IMR-90 (cell line): ENCODE measurements around the gene IGF2BP1. TPM values are rescaled to one million over a fixed set of nuclear protein-coding genes. Genes with fewer than 3 reads are reported as not detected.

Experiments used
- ATAC-seq: fragments of 200-7000 bp; cut with Tn5 transposase; 2 replicates; pipeline ENCODE4 v1.9.1; 2020; ENCODE audit warnings: low read depth, mild to moderate bottlenecking, moderate library complexity
- BruUV-seq: library from RNA; stranded (reverse); fragments of 400-500 nt; replicated peaks from 2 replicates; lab custom pipeline; 2021; lab: Mats Ljungman, UMichigan
- CTCF ChIA-PET: fragments of 300-600 bp; formaldehyde crosslinking; extraction: SDS; loops from one replicate; lab custom pipeline; 2021; ENCODE audit warnings: antibody characterized with exemption; lab: Yijun Ruan, JAX
- POLR2A ChIA-PET: fragments of 300-600 bp; sonication (Branson Sonifier 250); formaldehyde crosslinking; loops from one replicate; lab custom pipeline; 2022; ENCODE audit warnings: antibody characterized with exemption; ENCODE audit not compliant: unreplicated experiment; lab: Charles Lee
- DNase-seq: peaks from one replicate; pipeline ENCODE4 v3.0.0; 2013
- H2AFZ ChIP-seq: replicated peaks from 2 replicates; pipeline ENCODE3; 2013; ENCODE audit warnings: low read length, mild to moderate bottlenecking; ENCODE audit not compliant: poor library complexity
- H2AK5ac ChIP-seq: 2 replicates; pipeline ENCODE4 v1.6.1; 2013; ENCODE audit warnings: low read depth, low read length, inconsistent platforms
- H2AK9ac ChIP-seq: replicated peaks from 2 replicates; pipeline ENCODE3; 2013; ENCODE audit warnings: mild to moderate bottlenecking, low read depth, low read length, moderate library complexity; ENCODE audit not compliant: poor library complexity
- H2BK120ac ChIP-seq: 2 replicates; pipeline ENCODE4 v1.6.1; 2013; ENCODE audit warnings: low read depth, low read length, inconsistent platforms
- H2BK15ac ChIP-seq: 3 replicates; pipeline ENCODE4 v1.6.1; 2013; ENCODE audit warnings: low read depth, low read length, inconsistent platforms
- H2BK20ac ChIP-seq: 2 replicates; pipeline ENCODE4 v1.6.1; 2013; ENCODE audit warnings: low read depth, mild to moderate bottlenecking, inconsistent platforms, low read length, moderate library complexity
- H2BK5ac ChIP-seq: 2 replicates; pipeline ENCODE4 v1.6.1; 2013; ENCODE audit warnings: mild to moderate bottlenecking, low read depth, low read length, inconsistent platforms; ENCODE audit not compliant: poor library complexity, severe bottlenecking
- H3K14ac ChIP-seq: replicated peaks from 2 replicates; pipeline ENCODE4 v1.6.1; 2013; ENCODE audit warnings: low read depth, low read length, inconsistent platforms
- H3K18ac ChIP-seq: 2 replicates; pipeline ENCODE4 v1.6.1; 2013; ENCODE audit warnings: low read depth, low read length, control low read depth
- H3K23ac ChIP-seq: 2 replicates; pipeline ENCODE4 v1.6.1; 2013; ENCODE audit warnings: low read depth, low read length, inconsistent platforms
- H3K27ac ChIP-seq: 2 replicates; pipeline ENCODE4 v1.5.1; 2013; ENCODE audit warnings: mild to moderate bottlenecking, control low read depth, low read length; ENCODE audit not compliant: insufficient read depth
- H3K27me3 ChIP-seq: 2 replicates; pipeline ENCODE4 v1.6.1; 2013; ENCODE audit warnings: low read length; ENCODE audit not compliant: control insufficient read depth, insufficient read depth
- H3K36me3 ChIP-seq: 2 replicates; pipeline ENCODE4 v1.6.1; 2013; ENCODE audit warnings: low read length, mixed read lengths; ENCODE audit not compliant: control insufficient read depth, insufficient read depth
- H3K4ac ChIP-seq: 2 replicates; pipeline ENCODE4 v1.6.1; 2013; ENCODE audit warnings: low read depth, low read length, inconsistent platforms
- H3K4me1 ChIP-seq: 2 replicates; pipeline ENCODE4 v1.6.1; 2013; ENCODE audit warnings: low read length, mixed read lengths; ENCODE audit not compliant: control insufficient read depth, insufficient read depth
- H3K4me2 ChIP-seq: 2 replicates; pipeline ENCODE4 v1.6.1; 2013; ENCODE audit warnings: low read depth, mild to moderate bottlenecking, control low read depth, low read length, moderate library complexity
- H3K4me3 ChIP-seq: 2 replicates; pipeline ENCODE4 v1.5.1; 2013; ENCODE audit warnings: low read depth, mild to moderate bottlenecking, control low read depth, low read length, moderate library complexity; ENCODE audit not compliant: insufficient read depth
- H3K56ac ChIP-seq: 2 replicates; pipeline ENCODE4 v1.6.1; 2013; ENCODE audit warnings: low read length, inconsistent platforms; ENCODE audit not compliant: insufficient read depth; ENCODE audit errors: extremely low read depth
- H3K79me1 ChIP-seq, 2 experiments: 2 replicates each; pipeline ENCODE4 v1.6.1; 2013; ENCODE audit warnings: low read length in 2 of 2, inconsistent platforms in 1 of 2, low read depth in 1 of 2
- H3K9ac ChIP-seq: 2 replicates; pipeline ENCODE4 v1.6.1; 2013; ENCODE audit warnings: low read depth, low read length, control low read depth
- H3K9me1 ChIP-seq: 2 replicates; pipeline ENCODE4 v1.6.1; 2013; ENCODE audit warnings: low read length, inconsistent platforms; ENCODE audit not compliant: insufficient read depth
- H3K9me3 ChIP-seq: 2 replicates; pipeline ENCODE4 v1.6.1; 2013; ENCODE audit warnings: low read length; ENCODE audit not compliant: control insufficient read depth, insufficient read depth
- H4K20me1 ChIP-seq: 2 replicates; pipeline ENCODE4 v1.6.1; 2013; ENCODE audit warnings: low read length, inconsistent platforms; ENCODE audit not compliant: insufficient read depth
- H4K5ac ChIP-seq: 2 replicates; pipeline ENCODE4 v1.6.1; 2013; ENCODE audit warnings: mild to moderate bottlenecking, low read depth, low read length, control low read depth
- H4K8ac ChIP-seq, 2 experiments: 2 replicates each; pipeline ENCODE4 v1.6.1; 2013; ENCODE audit warnings: low read depth in 2 of 2, low read length in 2 of 2, control low read depth in 1 of 2, inconsistent platforms in 1 of 2
- H4K91ac ChIP-seq: 2 replicates; pipeline ENCODE4 v1.6.1; 2013; ENCODE audit warnings: low read depth, low read length, inconsistent platforms; ENCODE audit not compliant: insufficient read depth
- CEBPB ChIP-seq: IDR thresholded peaks from 2 replicates; pipeline ENCODE4 v1.6.1; 2012; ENCODE audit warnings: low read depth, low read length, improper control_type of control experiment
- CHD1 ChIP-seq: IDR thresholded peaks from 2 replicates; pipeline ENCODE4 v1.6.1; 2012; ENCODE audit warnings: low read depth, low read length, improper control_type of control experiment
- ELK1 ChIP-seq: fragments of 150-350 bp; IDR thresholded peaks from 2 replicates; pipeline ENCODE4 v1.6.1; 2016; ENCODE audit warnings: low read depth, mild to moderate bottlenecking, low read length, moderate library complexity, borderline replicate concordance
- FOS ChIP-seq: fragments of 150-350 bp; IDR thresholded peaks from 2 replicates; pipeline ENCODE4 v1.6.1; 2016; ENCODE audit warnings: low read depth, low read length
- MAFK ChIP-seq: IDR thresholded peaks from 2 replicates; pipeline ENCODE4 v1.6.1; 2012; ENCODE audit warnings: low read depth, low read length, improper control_type of control experiment
- MXI1 ChIP-seq: IDR thresholded peaks from 2 replicates; pipeline ENCODE4 v1.6.1; 2012; ENCODE audit warnings: low read depth, mild to moderate bottlenecking, low read length, moderate library complexity, borderline replicate concordance
- NFE2L2 ChIP-seq: fragments of 150-350 bp; IDR thresholded peaks from 2 replicates; pipeline ENCODE4 v1.6.1; 2016; ENCODE audit warnings: low read depth, mild to moderate bottlenecking, low read length
- RCOR1 ChIP-seq: IDR thresholded peaks from 2 replicates; pipeline ENCODE4 v1.6.1; 2012; ENCODE audit warnings: mild to moderate bottlenecking, low read length, improper control_type of control experiment; ENCODE audit not compliant: insufficient replicate concordance
- RFX5 ChIP-seq: IDR thresholded peaks from 2 replicates; pipeline ENCODE4 v1.8.0; 2012; ENCODE audit warnings: low read depth, mild to moderate bottlenecking, low read length, moderate library complexity
- SMC3 ChIP-seq: fragments of 150-350 bp; IDR thresholded peaks from 2 replicates; pipeline ENCODE4 v1.6.1; 2016; ENCODE audit warnings: low read depth, mild to moderate bottlenecking, antibody characterized with exemption, low read length, moderate library complexity
- USF2 ChIP-seq: fragments of 150-350 bp; IDR thresholded peaks from 2 replicates; pipeline ENCODE4 v1.6.1; 2017; ENCODE audit warnings: mild to moderate bottlenecking, antibody characterized with exemption, low read length, low read depth
- dilution Hi-C: fragments of 300-500 bp; cut with HindIII; formaldehyde crosslinking; loops from one replicate; pipeline ENCODE4 v1.14.3; 2018; ENCODE audit warnings: low sequenced_read_pairs; ENCODE audit not compliant: unreplicated experiment
- in situ Hi-C: fragments of 300-500 bp; cut with MboI; formaldehyde crosslinking; loops from 3 replicates; pipeline ENCODE4 v1.14.3; 2019; ENCODE audit warnings: low sequenced_read_pairs, inconsistent platforms, mixed read lengths
- intact Hi-C: fragments of 100-400 bp; cut with micrococcal nuclease; formaldehyde crosslinking; loops from 2 replicates; pipeline ENCODE4 v1.10.0; 2022
- polyA plus RNA-seq, 3 experiments: library from polyadenylated mRNA; depleted of rRNA; stranded (reverse); fragments of >200 nt; gene quantifications; 2 replicates each; pipeline ENCODE4 v1.2.3, GENCODE V29; 2012; ENCODE audit warnings: low replicate concordance in 1 of 3
- total RNA-seq: library from RNA; depleted of rRNA; stranded (reverse); fragments of >200 nt; gene quantifications from 2 replicates; pipeline ENCODE4 v1.2.3, GENCODE V29; 2012

IGF2BP1 gene
- total and polyA plus RNA-seq, 2 of the 4 experiments (the other 2 are of a cell fraction) = 10.2 to 13.1 TPM

GRCh38 chr17:49046912-49047311 lies 49.7 kb downstream of the IGF2BP1 start:
- Histone ChIP-seq H3K4me2 (no peak overlapping the region), H2AFZ (no peak overlapping the region), H4K20me1 (peaks cover 3% of the 10 kb centered on the region; the same call in 1 of the 2 replicates), H3K18ac (no peak overlapping the region), H3K56ac (no peak overlapping the region), H3K36me3 (peaks cover 83% of the 10 kb centered on the region), H3K9me3 (no peaks in the 10 kb centered on the region), H3K27me3 (no peaks in the 10 kb centered on the region), H3K9me1 (peaks cover 6% of the 10 kb centered on the region; the same call in 1 of the 2 replicates), H3K4me1 (no peaks in the 10 kb centered on the region), H3K9ac (no peak overlapping the region), H4K8ac (no peak overlapping the region), H3K4ac (no peak overlapping the region), H4K5ac (no peak overlapping the region), H3K27ac (no peak overlapping the region), H2BK15ac (no peak overlapping the region), H2BK20ac (no peak overlapping the region), H4K91ac (no peak overlapping the region), H2AK9ac (no peak overlapping the region), H2BK5ac (no peak overlapping the region), H3K79me1 (peaks cover 39 to 56% of the 10 kb centered on the region in 2 experiments), H3K23ac (no peak overlapping the region), H2AK5ac (no peak overlapping the region), H2BK120ac (no peak overlapping the region), H3K4me3 (no peak overlapping the region), H3K14ac (no peak overlapping the region)
- TF ChIP-seq RFX5 (no peak), FOS (no peak), MAFK (no peak), CHD1 (no peak), USF2 (no peak), SMC3 (no peak), MXI1 (no peak), NFE2L2 (no peak), CEBPB (no peak), ELK1 (no peak), RCOR1 (no peak)
- ATAC-seq (no peak), DNase-seq (no peak)
- no TSS peak for BruUV-seq
- intact Hi-C loops = no loop called here
- CTCF ChIA-PET = interaction anchor here (0.7 to 1.3 kb wide), 4 partner anchors 11 to 155 kb away, joined by 3 to 5 read pairs (median 4); partner anchors contain the start of gene ATP5MC1
- POLR2A ChIA-PET = no interaction called here
- dilution Hi-C loops = loop anchor here (25.0 kb wide), 1 partner anchor 135 kb away; the partner anchor contains the start of gene UBE2Z
- in situ Hi-C loops = no loop called here
